HG02798 (cell line): Measurements from ENCODE around the gene AMACR.
"Not testable (repeated sequence)": the region's sequence is repeated elsewhere in the genome, so short reads cannot be mapped to it uniquely, and the experiment has no call there.

Experiments used
- ATAC-seq: cut with Tn5 transposase; IDR thresholded peaks from one replicate; pipeline ENCODE4 v1.9.1; 2021; ENCODE audit warnings: mild to moderate bottlenecking; ENCODE audit not compliant: unreplicated experiment, poor library complexity

Gene AMACR

DNA sequence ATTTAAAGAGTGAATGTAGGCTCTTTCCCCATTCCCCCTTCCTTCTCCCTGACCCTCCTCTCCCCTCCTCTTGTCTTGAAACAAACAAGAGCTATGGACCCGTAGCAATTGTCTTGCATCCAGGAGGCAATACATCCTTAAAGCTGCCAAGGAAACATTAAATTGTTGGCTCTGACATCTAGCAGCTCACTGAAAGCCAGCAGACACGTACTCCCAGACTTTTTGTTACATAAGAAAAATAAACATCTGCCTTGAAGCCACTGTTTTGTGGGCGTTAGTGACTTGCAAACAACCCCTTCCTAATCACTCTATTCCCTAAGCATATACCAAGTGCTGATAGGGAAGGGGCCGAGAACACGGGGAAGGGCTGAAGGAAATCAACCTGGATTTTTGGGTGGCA is 32.0 kb downstream of the AMACR start:
- no peak for ATAC-seq

DNA sequence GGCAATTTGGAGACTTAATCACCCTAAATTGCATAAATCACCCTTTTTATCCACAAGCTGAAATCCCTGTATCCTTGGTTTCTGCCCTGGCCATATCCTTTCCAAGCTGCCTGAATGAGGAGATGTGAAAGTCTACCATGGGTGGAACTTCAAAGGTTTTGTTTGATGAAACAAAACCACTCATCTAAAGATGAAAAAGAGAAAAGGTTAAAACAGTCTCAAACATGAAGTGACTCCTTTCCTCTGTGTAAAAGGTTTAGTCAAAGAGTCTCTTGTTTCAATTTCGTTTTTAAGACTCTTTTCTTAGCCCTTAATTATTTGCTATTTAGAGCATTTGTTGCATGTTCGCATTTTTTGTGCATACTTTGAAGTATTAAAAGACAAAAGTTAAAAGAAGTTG is 34.6 kb downstream of the AMACR start:
- peak; percentile 58 for ATAC-seq

DNA sequence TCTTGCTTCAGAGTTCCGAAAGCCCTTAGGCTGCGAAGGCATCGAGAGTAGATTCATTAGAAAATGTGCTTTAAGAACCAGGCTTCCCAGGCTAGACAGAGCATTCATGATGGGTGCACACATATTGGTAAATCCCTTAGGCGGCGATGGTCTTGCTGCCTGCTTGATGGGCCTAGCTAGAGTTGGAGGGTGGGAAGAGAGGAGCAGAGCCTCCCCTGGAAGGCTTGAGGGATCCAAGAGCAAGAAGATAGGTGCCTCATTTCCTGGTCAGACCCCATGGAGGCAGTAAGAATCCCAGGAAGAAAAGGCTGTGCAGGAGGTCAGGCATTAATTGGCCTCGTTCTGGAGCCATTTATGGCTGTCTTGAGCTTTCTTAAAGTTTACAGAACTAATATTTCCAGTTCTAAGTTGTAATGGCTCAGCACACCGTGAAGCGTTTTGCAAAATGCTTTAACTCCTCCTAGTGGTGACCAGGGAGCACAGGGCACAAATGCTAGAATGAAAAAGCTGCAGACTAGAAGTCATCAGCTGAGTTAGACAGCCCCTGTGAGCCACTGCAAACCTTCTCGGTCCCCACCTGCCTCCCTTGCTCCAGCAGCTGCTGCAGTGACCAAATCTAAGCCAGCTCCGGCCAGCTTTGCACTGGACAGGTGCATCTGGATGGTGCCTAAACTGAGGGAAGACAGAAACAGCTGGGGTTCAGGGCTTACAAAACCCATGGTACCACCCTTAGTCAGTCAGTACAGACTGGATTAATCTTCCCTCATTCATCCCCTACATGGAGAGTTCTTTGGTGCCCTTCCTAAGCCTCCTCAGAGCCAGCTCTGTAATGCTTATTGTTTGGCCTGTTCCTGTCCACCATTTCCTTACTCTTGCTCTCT is 38.0 kb downstream of the AMACR start:
- peak; percentile 75 for ATAC-seq

DNA sequence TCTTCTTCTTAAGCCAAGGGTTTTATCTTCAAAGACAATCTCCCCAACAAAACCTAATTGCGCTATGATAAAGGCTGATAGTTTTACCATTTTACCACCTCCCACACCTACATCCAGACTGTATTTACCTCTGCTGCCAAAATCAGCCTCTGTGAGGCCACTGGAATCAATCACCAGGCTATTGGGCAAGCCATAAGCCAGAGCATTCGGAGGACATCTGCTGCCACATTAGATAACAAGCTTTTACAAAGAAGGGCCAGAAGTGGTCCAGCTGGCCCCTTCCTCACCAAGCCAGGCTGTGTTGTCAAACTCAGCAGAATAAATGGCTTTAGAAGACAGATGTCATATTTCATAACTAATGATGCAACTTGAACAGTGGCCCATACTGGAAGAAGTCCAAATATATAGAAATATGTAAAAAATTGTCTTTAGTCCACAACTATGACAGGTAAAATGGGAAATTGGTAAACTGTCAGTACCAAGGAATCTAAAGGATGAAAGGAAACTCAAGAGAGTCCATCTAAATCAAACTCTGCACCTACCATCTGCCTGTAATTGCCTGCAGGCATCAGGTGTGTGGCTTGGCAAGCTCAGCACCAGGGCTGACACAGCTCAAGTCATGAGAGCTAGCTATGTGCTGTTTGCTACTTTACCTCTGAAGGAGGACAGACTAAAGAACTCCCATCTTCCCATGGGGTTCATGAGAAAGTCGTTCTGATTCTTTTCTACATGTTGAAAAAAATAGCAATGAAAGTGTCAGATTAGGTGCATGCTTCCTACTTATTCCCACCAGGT is 39.4 kb downstream of the AMACR start:
- ATAC-seq, result no peak

DNA sequence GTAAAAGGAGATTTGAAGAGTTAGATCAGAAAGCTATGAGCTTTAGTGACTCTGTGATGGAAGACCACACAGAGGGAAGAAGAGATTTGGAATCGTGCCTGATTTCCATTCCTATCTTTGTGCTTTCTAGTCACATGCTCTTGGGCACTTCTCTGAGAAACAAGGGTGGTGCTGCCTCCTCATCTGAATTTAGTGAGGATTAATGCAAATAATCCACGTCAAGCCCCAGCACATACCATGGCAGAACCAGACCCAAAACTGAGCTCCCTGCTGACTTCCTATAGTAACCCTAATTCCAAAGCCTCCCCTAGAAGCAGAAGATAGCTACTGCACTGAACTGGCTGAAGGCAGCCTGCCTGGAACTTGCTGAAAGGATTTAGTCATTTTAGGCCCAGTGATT is 41.0 kb downstream of the AMACR start:
- ATAC-seq, result no peak

DNA sequence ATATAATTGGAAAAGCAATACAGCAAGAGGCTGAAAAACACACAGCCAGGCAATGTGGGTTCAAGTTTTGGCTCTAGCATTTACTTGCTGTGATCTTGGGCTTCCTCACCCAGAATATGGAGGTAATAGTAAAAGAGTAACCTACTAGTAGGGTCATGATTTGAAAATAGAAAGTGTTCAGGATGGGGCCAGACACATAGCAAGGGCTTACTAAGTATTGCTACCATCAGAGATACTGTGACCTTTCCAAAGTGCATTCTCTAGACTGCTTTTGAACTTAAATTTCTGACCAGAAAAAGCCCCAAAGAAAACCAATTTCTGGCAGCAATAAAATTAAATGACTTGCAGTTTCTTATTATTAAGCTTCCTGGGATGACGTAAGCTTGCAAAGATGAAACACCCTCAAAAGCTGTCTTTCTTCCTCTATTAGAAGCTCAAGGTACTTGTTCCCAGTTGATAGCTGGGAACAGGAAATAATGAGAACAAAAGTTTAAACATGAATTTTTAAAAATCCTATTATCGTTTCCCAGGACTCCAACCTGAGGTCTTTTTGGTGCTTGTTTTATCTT is 43.6 kb downstream of the AMACR start:
- ATAC-seq, result no peak

DNA sequence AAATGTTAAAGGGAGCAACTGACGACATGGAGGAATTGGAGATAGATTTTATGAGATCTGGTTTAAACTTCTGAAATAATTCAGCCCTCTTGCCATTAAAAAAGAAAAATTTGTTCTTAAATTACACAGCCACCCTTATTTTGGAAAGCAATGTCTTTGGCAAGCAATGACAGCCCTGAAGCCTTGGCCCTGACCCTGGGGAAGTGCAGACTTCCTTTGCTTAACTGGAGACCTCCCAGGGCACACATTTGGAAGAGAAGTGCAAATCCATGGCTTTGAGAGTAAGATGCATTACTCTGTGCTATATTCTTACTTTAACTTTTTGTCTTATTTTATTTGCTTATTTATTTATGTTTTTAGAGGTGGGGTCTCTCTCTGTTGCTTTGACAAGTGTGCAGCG is 49.7 kb downstream of the AMACR start:
- ATAC-seq, result no peak

DNA sequence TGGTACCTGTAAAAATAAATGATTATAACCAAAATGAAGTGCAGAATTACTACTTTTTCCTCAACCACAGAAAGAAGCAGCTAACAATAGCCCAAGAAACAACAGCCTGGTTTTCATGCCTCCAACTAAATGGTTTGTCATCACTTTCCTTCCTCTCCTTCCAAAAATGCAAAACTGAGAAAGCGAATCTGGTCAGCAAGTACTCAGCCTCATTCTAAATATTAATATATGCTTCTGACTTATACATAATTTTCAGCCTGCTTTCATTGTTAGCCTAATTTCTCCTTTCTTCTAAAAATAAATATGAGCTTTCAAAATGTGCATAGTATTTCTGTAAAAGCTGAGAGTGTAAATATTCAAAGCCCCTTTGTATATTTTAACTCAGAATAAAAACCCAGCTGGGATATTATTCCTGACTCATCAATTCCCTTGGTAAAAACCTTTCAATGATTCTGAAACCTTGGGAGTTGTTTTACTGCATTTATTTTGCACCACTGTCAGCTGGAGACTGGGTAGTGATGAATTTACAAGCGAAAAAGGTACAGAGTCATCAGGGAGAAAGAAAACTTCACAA is 50.2 kb downstream of the AMACR start:
- no peak for ATAC-seq

DNA sequence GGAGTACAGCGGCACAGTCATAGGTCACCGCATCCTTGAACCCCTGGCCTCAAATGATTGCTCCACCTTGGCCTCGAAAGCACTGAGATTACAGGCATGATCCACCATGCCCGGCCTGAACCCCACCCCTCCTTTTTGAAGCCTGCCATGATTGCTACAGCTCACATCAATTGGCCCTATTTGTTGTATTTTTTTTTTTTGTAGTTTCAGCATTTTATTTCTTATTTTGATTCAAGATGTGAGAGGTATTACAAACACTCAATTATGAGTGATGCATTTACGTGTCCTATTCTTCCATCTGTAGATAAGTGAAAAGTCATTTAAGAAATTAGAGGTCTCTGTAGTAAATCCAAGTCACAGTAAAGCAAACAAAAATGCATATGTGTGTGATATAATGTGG is 55.7 kb downstream of the AMACR start:
- not testable (repeated sequence) for ATAC-seq

DNA sequence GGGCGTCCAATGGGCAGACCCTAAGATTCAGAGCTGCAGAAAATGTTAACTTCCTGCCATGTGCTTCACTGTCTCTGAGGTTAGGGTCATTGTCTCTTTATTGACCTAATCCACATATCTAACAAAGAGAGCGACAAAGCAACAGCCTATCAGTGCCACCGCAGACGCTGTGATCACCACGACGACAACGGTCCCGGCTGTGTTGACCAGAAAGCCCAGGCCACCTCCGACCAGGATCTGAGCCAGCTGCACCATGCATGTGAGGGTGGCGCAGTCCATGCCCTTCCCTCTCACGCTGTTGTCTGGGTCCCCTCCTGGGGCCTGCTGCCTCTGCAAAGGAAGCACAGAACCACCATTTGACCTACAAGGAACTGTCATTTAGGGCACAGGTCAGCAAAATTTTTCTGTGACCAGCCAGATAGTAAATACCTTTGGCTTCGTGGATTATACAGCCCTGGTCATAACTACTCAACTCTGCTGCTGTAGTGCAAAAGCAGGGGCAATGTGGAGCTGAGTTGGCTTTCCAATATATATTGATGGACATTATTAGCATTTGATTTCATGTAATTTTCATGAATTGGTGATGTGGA is 63.2 kb downstream of the AMACR start:
- no peak for ATAC-seq

DNA sequence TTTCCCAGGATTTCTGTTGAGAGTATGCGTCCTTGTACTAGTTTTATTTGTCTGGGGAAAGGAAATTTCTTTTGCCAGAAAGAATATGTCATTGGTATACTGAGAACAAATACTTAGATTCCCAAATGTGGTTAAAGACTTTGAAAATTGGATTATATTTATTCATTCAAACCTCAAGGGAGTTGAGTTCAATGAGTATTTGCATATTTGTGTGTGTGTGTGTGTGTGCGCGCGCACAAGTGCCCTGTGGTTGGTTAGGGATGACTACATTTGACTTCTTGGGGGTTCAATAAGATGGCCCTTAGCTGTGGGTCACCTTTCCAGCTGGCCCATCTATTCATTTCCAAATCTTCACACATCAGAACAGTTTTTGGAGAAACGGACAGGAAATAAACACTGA is 66.8 kb downstream of the AMACR start:
- ATAC-seq, result no peak

DNA sequence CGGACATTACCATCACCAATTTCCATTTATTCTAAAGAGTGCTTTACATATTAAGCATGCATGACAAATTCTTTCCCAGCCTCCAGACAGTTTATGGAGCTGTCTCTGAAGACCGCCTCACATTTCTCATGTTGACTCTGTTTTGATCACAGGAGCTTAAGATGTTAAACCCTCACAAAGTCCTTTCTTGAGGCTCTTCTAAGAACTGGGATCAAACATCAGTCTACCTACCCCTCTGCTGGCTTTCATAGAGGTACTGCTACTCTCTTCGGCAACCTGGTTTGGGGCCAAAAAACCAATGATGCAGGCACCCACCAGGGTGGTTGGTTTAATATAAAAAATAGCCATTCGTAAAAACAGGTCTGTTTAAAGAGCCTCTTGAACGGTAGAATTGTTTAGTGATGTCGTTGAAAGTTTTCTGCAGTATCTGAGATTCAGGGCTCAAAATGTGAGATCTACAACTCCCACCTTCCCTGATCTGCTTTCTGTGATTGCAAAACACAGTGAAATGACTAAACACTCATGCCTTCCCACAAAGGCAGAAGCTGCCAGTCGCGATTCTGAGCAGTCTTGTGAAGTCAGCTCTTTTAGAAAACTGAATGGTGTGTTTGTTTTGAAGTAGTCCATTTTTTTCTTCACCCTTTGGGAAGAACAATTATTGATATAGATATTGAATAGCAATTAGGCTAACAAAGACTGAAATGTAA is 68.1 kb downstream of the AMACR start:
- no peak for ATAC-seq

DNA sequence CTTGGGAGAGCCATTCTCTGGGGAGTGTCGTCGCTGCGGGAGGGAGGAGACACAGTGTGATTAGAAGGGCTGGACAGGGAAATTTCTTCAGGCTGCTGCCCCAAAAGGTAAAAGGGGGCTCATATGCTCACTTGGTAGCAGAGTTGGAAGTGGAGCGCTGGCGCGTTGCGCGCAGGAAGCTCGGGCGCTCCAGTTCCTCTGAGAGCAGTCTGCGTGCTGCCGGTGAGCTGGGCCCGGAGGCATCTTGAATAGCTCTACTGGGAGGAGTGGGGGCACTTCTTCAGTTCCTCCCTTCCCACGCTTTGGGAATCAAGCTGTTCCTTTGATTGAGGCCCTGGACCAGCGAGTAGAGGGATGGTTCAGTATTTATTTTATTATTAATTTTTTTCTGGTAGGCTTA is 69.0 kb downstream of the AMACR start:
- ATAC-seq, result no peak

DNA sequence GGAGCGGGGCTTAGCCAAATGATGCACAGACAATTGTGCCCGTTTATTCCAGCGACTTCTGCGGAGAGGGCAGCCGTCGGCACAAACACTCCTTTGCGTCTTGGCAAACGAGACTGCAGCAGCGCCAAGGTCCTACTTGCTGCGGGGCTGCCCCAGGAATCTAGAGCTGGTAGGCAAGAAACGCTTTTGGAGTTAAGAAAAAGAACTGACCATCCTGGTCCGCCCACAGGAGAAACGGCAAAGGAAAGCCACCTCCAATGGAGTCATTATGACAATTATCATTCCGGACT is 69.4 kb downstream of the AMACR start:
- ATAC-seq, result no peak

DNA sequence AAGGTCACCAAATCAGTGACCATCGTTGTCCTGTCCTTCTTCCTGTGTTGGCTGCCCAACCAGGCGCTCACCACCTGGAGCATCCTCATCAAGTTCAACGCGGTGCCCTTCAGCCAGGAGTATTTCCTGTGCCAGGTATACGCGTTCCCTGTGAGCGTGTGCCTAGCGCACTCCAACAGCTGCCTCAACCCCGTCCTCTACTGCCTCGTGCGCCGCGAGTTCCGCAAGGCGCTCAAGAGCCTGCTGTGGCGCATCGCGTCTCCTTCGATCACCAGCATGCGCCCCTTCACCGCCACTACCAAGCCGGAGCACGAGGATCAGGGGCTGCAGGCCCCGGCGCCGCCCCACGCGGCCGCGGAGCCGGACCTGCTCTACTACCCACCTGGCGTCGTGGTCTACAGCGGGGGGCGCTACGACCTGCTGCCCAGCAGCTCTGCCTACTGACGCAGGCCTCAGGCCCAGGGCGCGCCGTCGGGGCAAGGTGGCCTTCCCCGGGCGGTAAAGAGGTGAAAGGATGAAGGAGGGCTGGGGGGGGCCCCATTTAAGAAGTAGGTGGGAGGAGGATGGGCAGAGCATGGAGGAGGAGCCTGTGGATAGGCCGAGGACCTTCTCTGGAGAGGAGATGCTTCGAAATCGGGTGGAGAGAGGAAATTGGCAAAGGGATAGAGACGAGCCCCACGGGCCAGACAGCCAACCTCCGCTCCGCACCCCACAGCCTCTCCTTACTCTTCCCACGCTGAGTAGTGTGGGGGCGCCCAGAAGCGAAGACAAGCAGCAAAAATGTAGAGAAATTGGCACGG is 69.9 kb downstream of the AMACR start:
- ATAC-seq, result no peak

DNA sequence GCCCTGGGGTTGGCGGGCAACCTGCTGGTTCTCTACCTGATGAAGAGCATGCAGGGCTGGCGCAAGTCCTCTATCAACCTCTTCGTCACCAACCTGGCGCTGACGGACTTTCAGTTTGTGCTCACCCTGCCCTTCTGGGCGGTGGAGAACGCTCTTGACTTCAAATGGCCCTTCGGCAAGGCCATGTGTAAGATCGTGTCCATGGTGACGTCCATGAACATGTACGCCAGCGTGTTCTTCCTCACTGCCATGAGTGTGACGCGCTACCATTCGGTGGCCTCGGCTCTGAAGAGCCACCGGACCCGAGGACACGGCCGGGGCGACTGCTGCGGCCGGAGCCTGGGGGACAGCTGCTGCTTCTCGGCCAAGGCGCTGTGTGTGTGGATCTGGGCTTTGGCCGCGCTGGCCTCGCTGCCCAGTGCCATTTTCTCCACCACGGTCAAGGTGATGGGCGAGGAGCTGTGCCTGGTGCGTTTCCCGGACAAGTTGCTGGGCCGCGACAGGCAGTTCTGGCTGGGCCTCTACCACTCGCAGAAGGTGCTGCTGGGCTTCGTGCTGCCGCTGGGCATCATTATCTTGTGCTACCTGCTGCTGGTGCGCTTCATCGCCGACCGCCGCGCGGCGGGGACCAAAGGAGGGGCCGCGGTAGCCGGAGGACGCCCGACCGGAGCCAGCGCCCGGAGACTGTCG is 70.7 kb downstream of the AMACR start:
- ATAC-seq, result no peak

DNA sequence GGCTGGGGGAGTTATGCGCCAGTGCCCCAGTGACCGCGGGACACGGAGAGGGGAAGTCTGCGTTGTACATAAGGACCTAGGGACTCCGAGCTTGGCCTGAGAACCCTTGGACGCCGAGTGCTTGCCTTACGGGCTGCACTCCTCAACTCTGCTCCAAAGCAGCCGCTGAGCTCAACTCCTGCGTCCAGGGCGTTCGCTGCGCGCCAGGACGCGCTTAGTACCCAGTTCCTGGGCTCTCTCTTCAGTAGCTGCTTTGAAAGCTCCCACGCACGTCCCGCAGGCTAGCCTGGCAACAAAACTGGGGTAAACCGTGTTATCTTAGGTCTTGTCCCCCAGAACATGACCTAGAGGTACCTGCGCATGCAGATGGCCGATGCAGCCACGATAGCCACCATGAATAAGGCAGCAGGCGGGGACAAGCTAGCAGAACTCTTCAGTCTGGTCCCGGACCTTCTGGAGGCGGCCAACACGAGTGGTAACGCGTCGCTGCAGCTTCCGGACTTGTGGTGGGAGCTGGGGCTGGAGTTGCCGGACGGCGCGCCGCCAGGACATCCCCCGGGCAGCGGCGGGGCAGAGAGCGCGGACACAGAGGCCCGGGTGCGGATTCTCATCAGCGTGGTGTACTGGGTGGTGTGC is 71.4 kb downstream of the AMACR start, which contains the start of gene RXFP3:
TSS of gene RXFP3 (plus strand) at position 6 of the 636 bp plus-strand sequence. CDS start at position 361, 355 bp downstream.
- no peak for ATAC-seq
